ENCODE data around the gene GATA2.

Gene GATA2

GRCh38 chr3:128432971-128433836 lies 59.8 kb downstream of the GATA2 start:
- DNase-seq (ENCODE audit: low read depth), result no peak

GRCh38 chr3:128432301-128432970 lies 60.6 kb downstream of the GATA2 start:
- no peak for DNase-seq (ENCODE audit: low read depth)

GRCh38 chr3:128431803-128432300 lies 61.1 kb downstream of the GATA2 start:
- DNase-seq (ENCODE audit: low read depth), result no peak

- DNase-seq (ENCODE audit: low read depth), result no peak
Measured at GRCh38 chr3:128430731-128431130, 62.3 kb downstream of the GATA2 start.

- no peak for DNase-seq (ENCODE audit: low read depth)
Measured at GRCh38 chr3:128430301-128430700, 62.7 kb downstream of the GATA2 start.

- no peak for DNase-seq (ENCODE audit: low read depth)
Measured at GRCh38 chr3:128429751-128430150, 63.2 kb downstream of the GATA2 start.
